ENCODE measurements around the gene TAAR1.

DNA sequence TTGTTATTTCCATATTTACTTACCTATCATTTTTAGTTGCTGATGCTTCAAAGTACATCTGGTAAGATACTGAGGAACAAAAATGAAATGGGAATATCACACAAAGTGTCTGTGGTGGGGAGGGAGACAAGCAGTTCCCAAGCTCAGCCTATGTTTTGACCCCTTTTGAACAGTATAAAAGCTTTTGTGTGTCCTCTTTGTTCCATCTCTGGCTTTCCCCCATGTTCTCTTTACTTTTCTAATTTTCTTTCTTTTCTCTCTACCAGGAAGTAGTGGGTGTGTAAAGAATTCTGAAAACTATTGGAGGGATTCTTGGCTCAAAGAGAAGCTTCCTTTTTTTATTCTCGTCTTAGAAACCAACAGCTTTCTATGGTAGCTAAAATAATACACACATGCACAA is 42.3 kb downstream of the TAAR1 start:
- no peak for TF ChIP-seq POLR2A (IDR thresholded peaks at IDR 0.05)
- TF ChIP-seq, protein P1, sequence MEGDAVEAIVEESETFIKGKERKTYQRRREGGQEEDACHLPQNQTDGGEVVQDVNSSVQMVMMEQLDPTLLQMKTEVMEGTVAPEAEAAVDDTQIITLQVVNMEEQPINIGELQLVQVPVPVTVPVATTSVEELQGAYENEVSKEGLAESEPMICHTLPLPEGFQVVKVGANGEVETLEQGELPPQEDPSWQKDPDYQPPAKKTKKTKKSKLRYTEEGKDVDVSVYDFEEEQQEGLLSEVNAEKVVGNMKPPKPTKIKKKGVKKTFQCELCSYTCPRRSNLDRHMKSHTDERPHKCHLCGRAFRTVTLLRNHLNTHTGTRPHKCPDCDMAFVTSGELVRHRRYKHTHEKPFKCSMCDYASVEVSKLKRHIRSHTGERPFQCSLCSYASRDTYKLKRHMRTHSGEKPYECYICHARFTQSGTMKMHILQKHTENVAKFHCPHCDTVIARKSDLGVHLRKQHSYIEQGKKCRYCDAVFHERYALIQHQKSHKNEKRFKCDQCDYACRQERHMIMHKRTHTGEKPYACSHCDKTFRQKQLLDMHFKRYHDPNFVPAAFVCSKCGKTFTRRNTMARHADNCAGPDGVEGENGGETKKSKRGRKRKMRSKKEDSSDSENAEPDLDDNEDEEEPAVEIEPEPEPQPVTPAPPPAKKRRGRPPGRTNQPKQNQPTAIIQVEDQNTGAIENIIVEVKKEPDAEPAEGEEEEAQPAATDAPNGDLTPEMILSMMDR (IDR thresholded peaks at IDR 0.05) = no peak
